Caco-2 (cell line): Measurements from ENCODE around the gene CAPG. TPM values are rescaled to one million over a fixed set of nuclear protein-coding genes. Genes with fewer than 3 reads are reported as not detected.

Experiments
- BruUV-seq: library from RNA; stranded (reverse); fragments of 400-500 nt; replicated peaks from 2 replicates; lab custom pipeline; 2021; lab: Mats Ljungman, UMichigan
- CTCF ChIA-PET: fragments of 300-600 bp; sonication (Branson Sonifier 250); formaldehyde crosslinking; loops from one replicate; lab custom pipeline; 2022; ENCODE audit warnings: antibody characterized with exemption; lab: Charles Lee
- POLR2A ChIA-PET: fragments of 300-600 bp; sonication (Branson Sonifier 250); formaldehyde crosslinking; loops from one replicate; lab custom pipeline; 2022; ENCODE audit warnings: antibody characterized with exemption; lab: Charles Lee
- DNase-seq, 2 experiments: peaks; one replicate each; pipeline versions ENCODE4 v3.0.0 to v3.0.0-alpha.2; 2020 to 2022
- H3K27me3 ChIP-seq: replicated peaks from 2 replicates; pipeline ENCODE4 v1.6.0; 2011; ENCODE audit warnings: low read length; ENCODE audit not compliant: control insufficient read depth, insufficient read depth
- H3K36me3 ChIP-seq: 2 replicates; pipeline ENCODE4 v1.5.1; 2011; ENCODE audit warnings: low read length; ENCODE audit not compliant: control insufficient read depth, insufficient read depth
- H3K4me1 ChIP-seq: fragments of 250-450 bp; sonication (Bioruptor Pico); 2 replicates; pipeline ENCODE4 v1.5.1; 2020; ENCODE audit warnings: mild to moderate bottlenecking
- H3K4me3 ChIP-seq: 2 replicates; pipeline ENCODE4 v1.5.1; 2011; ENCODE audit warnings: low read depth, mild to moderate bottlenecking, control low read depth, low read length
- H3K9me3 ChIP-seq: fragments of 250-450 bp; sonication (Bioruptor Pico); 2 replicates; pipeline ENCODE4 v1.5.1; 2020; ENCODE audit warnings: mild to moderate bottlenecking, moderate library complexity
- H3K27ac Mint-ChIP-seq: one replicate; pipeline ENCODE4 v1.8.0; 2022; ENCODE audit warnings: mixed read lengths; ENCODE audit not compliant: unreplicated experiment
- H3K27me3 Mint-ChIP-seq: one replicate; pipeline ENCODE4 v1.8.0; 2022; ENCODE audit warnings: mixed read lengths; ENCODE audit not compliant: insufficient read depth, unreplicated experiment
- H3K36me3 Mint-ChIP-seq: one replicate; pipeline ENCODE4 v1.8.0; 2022; ENCODE audit warnings: mild to moderate bottlenecking, mixed read lengths; ENCODE audit not compliant: insufficient read depth, unreplicated experiment
- H3K4me1 Mint-ChIP-seq: one replicate; pipeline ENCODE4 v1.8.0; 2022; ENCODE audit warnings: low read depth, mixed read lengths; ENCODE audit not compliant: unreplicated experiment
- H3K4me3 Mint-ChIP-seq: one replicate; pipeline ENCODE4 v1.8.0; 2022; ENCODE audit warnings: mild to moderate bottlenecking, moderate library complexity, mixed read lengths; ENCODE audit not compliant: unreplicated experiment
- H3K9me3 Mint-ChIP-seq: one replicate; pipeline ENCODE4 v1.8.0; 2022; ENCODE audit warnings: mixed read lengths; ENCODE audit not compliant: unreplicated experiment
- CTCF ChIP-seq, 2 experiments: fragments of 200-600 bp in 1 of 2; IDR thresholded peaks; 1 replicate in 1 of 2; 2 replicates in 1 of 2; pipeline versions ENCODE4 v1.5.1 to v1.8.0; 2011 to 2022; ENCODE audit warnings: antibody characterized with exemption in 1 of 2, control low read depth in 1 of 2, inconsistent platforms in 1 of 2, low read depth in 1 of 2, low read length in 1 of 2, mild to moderate bottlenecking in 1 of 2, moderate library complexity in 1 of 2; ENCODE audit not compliant: insufficient read depth in 1 of 2, severe bottlenecking in 1 of 2, unreplicated experiment in 1 of 2
- intact Hi-C: fragments of 100-400 bp; cut with micrococcal nuclease; formaldehyde crosslinking; loops from one replicate; pipeline ENCODE4 v1.10.0; 2022; ENCODE audit not compliant: unreplicated experiment
- total RNA-seq: library from RNA; stranded (reverse); gene quantifications from 2 replicates; pipeline ENCODE4 v1.2.3, GENCODE V29; 2022

The CAPG gene
- total RNA-seq, 1 experiment from 2014 or later: 10.0 TPM

GRCh38 chr2:85419009-85419675 is 9.0 kb upstream of the CAPG start:
- H3K4me3 ChIP-seq: peak overlapping the region; percentile 84
- BruUV-seq: TSS peak; percentile 78
- peaks cover 47% of the 10 kb centered on the region for H3K4me1 ChIP-seq
- no peak for DNase-seq
- H3K36me3 ChIP-seq: no peaks in the 10 kb centered on the region
- Mint-ChIP-seq H3K36me3 (peaks cover 12% of the 10 kb centered on the region), H3K4me1 (peaks cover 35% of the 10 kb centered on the region), H3K9me3 (no peaks in the 10 kb centered on the region), H3K27ac (peak overlapping the region; percentile 92), H3K27me3 (no peaks in the 10 kb centered on the region), H3K4me3 (peak overlapping the region; percentile 80)
- intact Hi-C loops: loop anchor here (10.0 kb wide), 1 partner anchor 354 kb away; no protein-coding TSS in a partner anchor
- no peak for TF ChIP-seq CTCF (IDR thresholded peaks at IDR 0.05; ENCODE audit: insufficient read depth in 1 of 2, low read depth in 1 of 2, low read length in 1 of 2, severe bottlenecking in 1 of 2, unreplicated experiment in 1 of 2)
- CTCF ChIA-PET: interaction anchor here (0.9 to 5.3 kb wide), 3 partner anchors 52 to 133 kb away, joined by 3 to 67 read pairs (median 15); partner anchors contain the start of gene MAT2A
- no peaks in the 10 kb centered on the region for H3K27me3 ChIP-seq
- POLR2A ChIA-PET: interaction anchor here (0.6 to 4.5 kb wide), 11 partner anchors 12 to 197 kb away, joined by 3 to 73 read pairs (median 5); partner anchors contain the start of genes ELMOD3, MAT2A, RETSAT and TGOLN2
- no peaks in the 10 kb centered on the region for H3K9me3 ChIP-seq

- ChIA-PET CTCF (interaction anchor here (2.0 to 5.3 kb wide), 2 partner anchors 120 to 134 kb away, joined by 15 to 67 read pairs; partner anchors contain the start of gene MAT2A), POLR2A (interaction anchor here (0.6 to 4.5 kb wide), 9 partner anchors 11 to 160 kb away, joined by 3 to 73 read pairs (median 8); partner anchors contain the start of genes ELMOD3, MAT2A, RETSAT and TGOLN2)
- intact Hi-C loops: loop anchor here (10.0 kb wide), 1 partner anchor 354 kb away; no protein-coding TSS in a partner anchor
- TF ChIP-seq CTCF (IDR thresholded peaks at IDR 0.05; ENCODE audit: insufficient read depth in 1 of 2, low read depth in 1 of 2, low read length in 1 of 2, severe bottlenecking in 1 of 2, unreplicated experiment in 1 of 2): no peak
- H3K27me3 ChIP-seq: no peaks in the 10 kb centered on the region
- H3K9me3 ChIP-seq: no peaks in the 10 kb centered on the region
- Mint-ChIP-seq H3K9me3 (no peaks in the 10 kb centered on the region), H3K4me1 (peaks cover 30% of the 10 kb centered on the region), H3K27me3 (no peaks in the 10 kb centered on the region), H3K4me3 (peak within 1 kb of the TSS; percentile 80), H3K36me3 (peaks cover 12% of the 10 kb centered on the region), H3K27ac (peak within 1 kb of the TSS; percentile 92)
- H3K4me3 ChIP-seq: peak within 1 kb of the TSS; percentile 84
- DNase-seq: peak; percentile 89 to 92
- H3K4me1 ChIP-seq: peaks cover 47% of the 10 kb centered on the region
- no TSS peak for BruUV-seq
- H3K36me3 ChIP-seq: no peaks in the 10 kb centered on the region
These were observed 8.2 kb upstream of the CAPG start, which contains the start of gene SH2D6 for GRCh38 chr2:85418132-85419008. Gene SH2D6 (plus strand): TSS chr2:85418714. CDS start chr2:85429466, 10,752 bp downstream.
